Amniotic epithelial cell (primary cell): ENCODE data around the gene CUL2.
A peak's percentile ranks its signal among the peaks of the same experiment; 100 is the strongest.
"Not testable (repeated sequence)": the region's sequence is repeated elsewhere in the genome, so short reads cannot be mapped to it uniquely, and the experiment has no call there.

Experiments used
- DNase-seq: peaks from one replicate; pipeline ENCODE4 v3.0.0-alpha.2; 2010; ENCODE audit warnings: low read depth

CUL2 gene

GRCh38 chr10:34978080-34978479 lies 112.1 kb downstream of the CUL2 start:
- no peak for DNase-seq

- DNase-seq = not testable (repeated sequence)
Observed at GRCh38 chr10:34976380-34976910, 113.7 kb downstream of the CUL2 start.

DNA sequence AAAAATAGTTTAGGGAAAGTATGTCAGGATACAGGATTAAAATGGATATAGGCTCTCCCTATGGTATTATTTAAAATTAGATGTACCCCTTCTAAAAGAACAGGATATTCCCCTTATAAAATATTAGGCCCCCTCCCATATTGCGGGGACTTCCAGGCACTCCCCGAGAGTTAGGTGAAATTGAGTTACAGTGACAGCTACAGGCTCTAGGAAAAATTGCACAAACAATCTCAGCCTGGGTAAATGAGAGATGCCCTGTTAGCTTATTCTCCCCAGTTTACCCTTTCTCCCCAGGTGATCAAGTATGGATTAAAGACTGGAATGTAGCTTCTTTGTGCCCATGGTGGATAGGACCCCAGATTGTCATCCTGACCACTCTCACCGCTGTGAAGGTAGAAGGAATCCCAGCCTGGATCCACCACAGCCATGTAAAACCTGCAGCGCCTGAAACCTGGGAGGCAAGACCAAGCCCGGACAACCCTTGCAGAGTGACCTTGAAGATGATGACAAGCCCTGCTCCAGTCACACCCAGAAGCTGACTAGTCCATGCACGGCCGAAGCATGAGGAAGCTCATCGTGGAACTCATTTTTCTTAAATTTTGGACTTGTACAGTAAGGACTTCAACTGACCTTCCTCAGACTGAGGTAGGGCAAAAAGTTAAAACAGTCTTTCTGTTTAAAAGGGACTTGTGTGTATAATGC lies 115.6 kb downstream of the CUL2 start:
- DNase-seq = not testable (repeated sequence)

- not testable (repeated sequence) for DNase-seq
Observed at GRCh38 chr10:34973757-34974156, 116.4 kb downstream of the CUL2 start.

DNA sequence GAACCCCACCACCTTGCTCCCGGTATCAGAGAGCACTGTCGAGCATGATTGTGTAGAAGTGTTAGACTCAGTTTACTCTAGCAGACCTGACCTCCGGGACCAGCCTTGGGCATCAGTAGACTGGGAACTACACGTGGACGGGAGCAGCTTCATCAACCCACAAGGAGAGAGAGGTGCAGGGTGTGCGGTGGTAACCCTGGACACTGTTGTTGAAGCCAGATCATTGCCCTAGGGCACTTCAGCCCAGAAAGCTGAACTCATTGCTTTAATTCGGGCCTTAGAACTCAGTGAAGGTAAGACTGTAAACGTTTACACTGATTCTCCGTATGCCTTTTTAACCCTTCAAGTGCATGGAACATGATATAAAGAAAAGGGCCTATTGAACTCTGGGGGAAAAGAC lies 117.0 kb downstream of the CUL2 start:
- not testable (repeated sequence) for DNase-seq

DNA sequence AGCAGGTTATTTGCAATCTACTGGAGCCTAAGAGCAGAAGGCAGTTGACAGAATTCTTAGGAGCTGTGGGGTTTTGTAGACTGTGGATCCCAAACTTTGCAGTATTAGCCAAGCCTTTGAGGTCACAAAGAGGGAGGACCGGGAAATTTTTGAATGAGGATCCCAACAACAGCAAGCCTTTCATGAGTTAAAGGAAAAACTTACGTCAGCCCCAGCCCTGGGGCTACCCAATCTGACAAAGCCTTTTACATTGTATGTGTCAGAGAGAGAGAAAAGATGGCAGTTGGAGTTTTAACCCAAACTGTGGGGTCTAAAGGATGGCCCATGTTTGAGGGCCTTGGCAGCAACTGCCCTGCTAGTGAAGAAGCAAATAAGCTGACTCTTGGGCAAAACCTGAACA lies 117.5 kb downstream of the CUL2 start:
- DNase-seq = not testable (repeated sequence)

- DNase-seq = not testable (repeated sequence)
Observed at GRCh38 chr10:34971606-34972334, 118.4 kb downstream of the CUL2 start.

DNA sequence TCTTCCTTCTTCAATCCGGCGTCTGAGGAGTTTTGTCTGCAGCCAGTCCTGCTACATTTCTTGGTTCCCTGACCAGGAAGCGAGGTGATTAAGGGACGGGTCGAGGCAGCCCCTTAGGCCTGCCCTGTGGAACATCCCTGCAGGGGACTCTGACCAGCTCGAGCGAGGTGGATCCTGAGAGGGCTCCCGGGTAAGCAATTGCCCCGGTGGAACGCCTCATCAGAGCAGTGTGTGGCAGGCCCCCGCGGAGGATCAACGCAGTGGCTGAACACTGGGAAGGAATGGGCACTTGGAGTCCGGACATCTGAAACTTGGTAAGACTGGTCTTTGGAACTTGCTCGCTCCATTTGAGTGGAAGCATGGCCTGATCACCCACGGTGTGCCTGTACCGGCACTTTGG lies 121.0 kb downstream of the CUL2 start:
- no peak for DNase-seq

- DNase-seq = peak; percentile 21
Observed at GRCh38 chr10:34967335-34967880, 122.7 kb downstream of the CUL2 start.

DNA sequence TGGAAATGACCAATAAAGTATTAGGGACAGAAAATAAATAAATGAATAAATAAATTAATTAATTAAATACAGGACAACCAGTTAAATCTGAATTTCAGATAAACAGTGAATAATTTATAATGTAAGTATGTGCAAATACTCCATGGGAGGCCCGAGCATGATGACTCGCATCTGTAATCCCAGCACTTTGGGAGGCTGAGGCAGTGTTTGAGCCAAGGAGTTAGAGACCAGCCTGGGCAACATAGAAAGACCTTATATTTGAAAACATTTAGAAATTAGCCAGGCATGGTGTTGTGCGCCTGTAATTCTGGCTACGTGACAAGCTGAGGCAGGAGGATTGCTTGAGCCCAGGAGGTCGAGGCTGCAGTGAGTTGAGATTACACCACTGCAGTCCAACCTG lies 123.7 kb downstream of the CUL2 start:
- peak; percentile 62 for DNase-seq

DNA sequence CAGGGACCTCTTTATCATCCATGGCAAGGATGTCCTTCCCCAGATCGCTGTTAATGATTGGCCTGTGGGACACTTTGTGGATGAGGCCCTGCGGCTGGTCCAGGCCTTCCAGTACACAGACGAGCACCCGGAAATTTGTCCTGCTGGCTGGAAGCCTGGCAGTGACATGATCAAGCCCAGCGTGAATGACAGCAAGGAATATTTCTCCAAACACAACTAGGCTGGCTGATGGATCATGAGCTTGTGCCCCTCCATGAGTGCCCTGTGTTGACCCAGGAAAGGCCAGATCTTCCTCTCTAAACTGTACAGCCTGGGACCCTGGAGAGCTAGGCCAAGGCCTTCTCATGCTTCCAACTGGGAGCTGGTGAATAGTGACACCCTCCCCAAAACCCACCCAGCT lies 124.1 kb downstream of the CUL2 start:
- DNase-seq = no peak

DNA sequence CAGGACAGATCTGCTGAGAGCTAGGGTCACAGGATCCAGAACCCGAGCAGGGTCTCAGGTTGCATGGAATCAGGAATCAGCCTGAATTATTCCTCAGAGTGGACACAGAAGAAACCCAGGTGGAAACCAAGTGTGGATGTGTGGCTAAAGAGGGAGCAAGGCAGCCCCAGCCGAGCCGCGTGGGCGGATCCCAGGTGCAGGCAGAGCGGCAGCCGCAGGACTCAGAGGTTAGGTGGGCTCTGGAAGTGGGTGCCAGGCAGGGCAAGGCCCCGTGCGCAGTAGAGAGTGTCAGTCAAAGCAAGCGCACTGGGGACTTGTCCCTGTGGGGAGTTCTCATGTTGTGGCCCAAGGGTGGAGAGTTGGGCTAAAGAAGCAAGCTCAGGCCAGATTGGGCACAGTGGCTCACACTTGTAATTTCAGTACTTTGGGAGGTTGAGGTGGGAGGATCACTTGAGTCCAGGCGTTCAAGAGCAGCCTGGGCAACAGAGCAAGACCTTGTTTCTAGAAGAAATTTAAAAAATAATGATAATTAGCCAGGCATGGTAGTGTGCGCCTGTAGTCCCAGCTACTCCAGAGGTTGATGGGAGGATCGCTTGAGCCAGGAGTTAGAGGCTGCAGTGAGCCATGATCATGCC lies 125.9 kb downstream of the CUL2 start:
- no peak for DNase-seq

DNA sequence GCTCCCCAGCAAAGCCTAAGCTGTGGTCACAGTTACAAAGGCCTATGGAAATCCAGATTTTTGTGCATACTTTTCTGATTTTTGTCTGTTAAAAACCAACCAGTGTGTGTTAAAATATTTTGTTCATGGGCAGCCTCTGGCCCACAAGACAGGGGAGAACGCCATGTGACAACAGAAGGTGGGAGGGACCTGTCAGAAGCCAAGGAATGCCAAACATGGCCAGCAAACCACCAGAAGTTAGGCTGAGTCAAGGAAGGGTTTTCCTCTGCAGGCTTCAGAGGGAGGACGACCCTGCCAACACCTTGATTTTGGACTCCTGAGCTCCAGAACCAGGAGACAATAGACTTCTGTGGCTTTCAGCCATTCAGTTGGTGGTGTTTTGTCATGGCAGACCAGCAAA lies 127.3 kb downstream of the CUL2 start:
- peak; percentile 25 for DNase-seq

DNA sequence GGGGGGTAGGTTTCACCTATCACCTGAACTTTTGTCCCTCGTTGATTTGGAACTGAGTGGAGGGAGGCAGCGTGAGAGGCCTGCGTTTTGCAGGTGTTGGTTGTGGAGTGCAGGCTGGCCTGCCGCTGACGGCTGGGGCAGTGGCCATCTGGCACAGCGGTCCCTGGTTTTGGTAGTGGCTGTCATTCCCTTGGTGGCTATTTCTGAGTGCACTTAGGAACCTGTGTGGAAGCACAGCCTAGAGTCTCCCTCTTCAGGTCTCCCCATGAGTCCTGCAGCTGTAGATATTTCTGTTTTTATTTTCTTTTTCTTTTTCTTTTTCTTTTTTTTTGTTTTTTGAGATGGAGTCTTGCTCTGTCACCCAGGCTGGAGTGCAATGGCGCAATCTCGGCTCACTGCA lies 129.2 kb downstream of the CUL2 start:
- DNase-seq = no peak

DNA sequence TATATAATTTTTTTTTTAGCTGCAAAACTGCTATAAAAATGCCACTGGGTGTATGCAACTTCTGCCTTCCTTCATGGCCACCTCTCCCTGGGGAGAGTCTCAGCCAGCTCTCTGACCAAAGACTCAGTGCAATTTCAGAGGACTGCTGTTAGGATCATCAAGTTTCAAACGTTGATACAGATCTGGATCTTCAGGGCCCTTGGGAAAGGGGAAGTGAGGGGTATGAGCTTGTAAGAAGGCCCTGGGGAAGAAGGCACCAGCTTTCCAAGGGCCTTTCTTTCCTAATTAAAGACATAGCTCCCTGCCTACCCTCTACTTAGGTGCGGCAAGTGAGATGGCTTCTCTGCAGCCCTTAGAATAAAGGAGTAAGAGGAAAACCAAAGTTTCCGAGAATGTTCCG lies 130.4 kb downstream of the CUL2 start:
- no peak for DNase-seq

- no peak for DNase-seq
Observed at GRCh38 chr10:34959321-34959720, 130.8 kb downstream of the CUL2 start.
